Hepatocyte (in vitro differentiated cells): ENCODE results near the gene PTPRT.

Source experiments
- EZH2 ChIP-seq: fragments of 200-600 bp; sonication (generic); IDR thresholded peaks from 2 replicates; pipeline ENCODE4 v1.6.1; 2016; ENCODE audit warnings: antibody characterized with exemption, mild to moderate bottlenecking, borderline replicate concordance
- TF ChIP-seq, protein P1 (sequence below): fragments of 200-600 bp; sonication (generic); IDR thresholded peaks from 2 replicates; pipeline ENCODE4 v1.5.1; 2016; ENCODE audit warnings: antibody characterized with exemption, mild to moderate bottlenecking; ENCODE audit not compliant: poor library complexity

DNA sequence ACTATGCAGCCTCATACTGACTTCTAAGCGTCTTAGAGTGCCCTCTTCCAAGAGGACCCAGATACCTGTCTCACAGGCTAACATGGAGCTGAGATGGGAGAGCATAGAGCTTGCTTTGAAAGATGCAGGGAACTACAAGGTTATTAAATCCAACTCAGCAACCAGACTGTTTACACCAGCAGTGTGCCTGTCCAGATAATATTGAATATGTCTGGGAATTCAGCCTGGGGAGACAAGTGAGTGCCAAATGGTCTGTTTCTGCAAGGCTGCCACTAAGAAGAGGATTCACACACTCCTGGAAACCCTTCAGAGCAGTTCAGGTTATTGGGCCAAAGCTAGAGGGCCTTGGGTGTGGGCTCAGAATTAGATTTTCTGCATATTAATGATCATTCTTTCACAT, 547.8 kb downstream of the PTPRT start:
- TF ChIP-seq, protein P1, sequence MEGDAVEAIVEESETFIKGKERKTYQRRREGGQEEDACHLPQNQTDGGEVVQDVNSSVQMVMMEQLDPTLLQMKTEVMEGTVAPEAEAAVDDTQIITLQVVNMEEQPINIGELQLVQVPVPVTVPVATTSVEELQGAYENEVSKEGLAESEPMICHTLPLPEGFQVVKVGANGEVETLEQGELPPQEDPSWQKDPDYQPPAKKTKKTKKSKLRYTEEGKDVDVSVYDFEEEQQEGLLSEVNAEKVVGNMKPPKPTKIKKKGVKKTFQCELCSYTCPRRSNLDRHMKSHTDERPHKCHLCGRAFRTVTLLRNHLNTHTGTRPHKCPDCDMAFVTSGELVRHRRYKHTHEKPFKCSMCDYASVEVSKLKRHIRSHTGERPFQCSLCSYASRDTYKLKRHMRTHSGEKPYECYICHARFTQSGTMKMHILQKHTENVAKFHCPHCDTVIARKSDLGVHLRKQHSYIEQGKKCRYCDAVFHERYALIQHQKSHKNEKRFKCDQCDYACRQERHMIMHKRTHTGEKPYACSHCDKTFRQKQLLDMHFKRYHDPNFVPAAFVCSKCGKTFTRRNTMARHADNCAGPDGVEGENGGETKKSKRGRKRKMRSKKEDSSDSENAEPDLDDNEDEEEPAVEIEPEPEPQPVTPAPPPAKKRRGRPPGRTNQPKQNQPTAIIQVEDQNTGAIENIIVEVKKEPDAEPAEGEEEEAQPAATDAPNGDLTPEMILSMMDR: no peak
- no peak for TF ChIP-seq EZH2
